GM12878 (cell line): ENCODE measurements around the gene SPAG6. TPM values are rescaled to one million over a fixed set of nuclear protein-coding genes. Genes with fewer than 3 reads are reported as not detected.

Experiments
- ATAC-seq: fragments of 200-7000 bp; cut with Tn5 transposase; 3 replicates; pipeline ENCODE4 v1.9.1; 2020; ENCODE audit warnings: mild to moderate bottlenecking, moderate library complexity
- BruUV-seq: library from RNA; stranded (reverse); fragments of 400-500 nt; replicated peaks from 2 replicates; lab custom pipeline; 2021; lab: Mats Ljungman, UMichigan
- CTCF ChIA-PET: fragments of 300-600 bp; sonication (Branson Sonifier 250); formaldehyde crosslinking; extraction: SDS; loops from one replicate; lab custom pipeline; 2021; ENCODE audit warnings: inconsistent platforms; lab: Yijun Ruan, JAX
- POLR2A ChIA-PET: fragments of 350-600 bp; formaldehyde crosslinking; extraction: SDS; loops from one replicate; lab custom pipeline; 2021; ENCODE audit warnings: inconsistent platforms; lab: Charles Lee
- RAD21 ChIA-PET: fragments of 300-600 bp; sonication (Branson Sonifier 250); formaldehyde crosslinking; loops from one replicate; lab custom pipeline; 2023; ENCODE audit warnings: antibody characterized with exemption; ENCODE audit not compliant: unreplicated experiment; lab: Charles Lee
- SMC1A ChIA-PET: fragments of 300-600 bp; sonication (Branson Sonifier 250); formaldehyde crosslinking; loops from one replicate; lab custom pipeline; 2023; ENCODE audit not compliant: unreplicated experiment, uncharacterized antibody; lab: Charles Lee
- DNase-seq: peaks from one replicate; pipeline ENCODE4 v3.0.0-alpha.2; 2011; ENCODE audit warnings: low read depth, low spot score
- FAIRE-seq: peaks from 3 replicates; lab custom pipeline; 2011; peaks lifted over from hg19 to GRCh38; lab: Jason Lieb, UNC
- H2AFZ ChIP-seq: 2 replicates; pipeline ENCODE4 v1.6.0; 2011; ENCODE audit warnings: low read depth, low read length, control low read depth; ENCODE audit not compliant: control insufficient read depth
- H3K27ac ChIP-seq: 2 replicates; pipeline ENCODE4 v1.5.1; 2011; ENCODE audit warnings: control low read depth; ENCODE audit not compliant: control insufficient read depth, insufficient read depth
- H3K27me3 ChIP-seq, 2 experiments: replicated peaks in 1 of 2; 2 replicates each; pipeline versions ENCODE4 v1.6.0 to v1.6.1; 2011; ENCODE audit warnings: low read length in 1 of 2; ENCODE audit not compliant: control insufficient read depth in 2 of 2, insufficient read depth in 2 of 2
- H3K36me3 ChIP-seq, 2 experiments: 2 replicates each; pipeline ENCODE4 v1.5.1; 2011; ENCODE audit warnings: low read length in 1 of 2; ENCODE audit not compliant: control insufficient read depth in 2 of 2, insufficient read depth in 2 of 2
- H3K4me1 ChIP-seq: 2 replicates; pipeline ENCODE4 v1.6.1; 2011; ENCODE audit warnings: mild to moderate bottlenecking, low read length, moderate library complexity, mixed read lengths; ENCODE audit not compliant: control insufficient read depth, insufficient read depth
- H3K4me2 ChIP-seq: 2 replicates; pipeline ENCODE4 v1.6.0; 2011; ENCODE audit warnings: control low read depth; ENCODE audit not compliant: control insufficient read depth, insufficient read depth
- H3K4me3 ChIP-seq: fragments of 200-600 bp; sonication (generic); 2 replicates; pipeline ENCODE4 v1.5.1; 2016
- H3K79me2 ChIP-seq: 2 replicates; pipeline ENCODE4 v1.6.0; 2011; ENCODE audit warnings: low read length; ENCODE audit not compliant: control insufficient read depth, insufficient read depth
- H3K9ac ChIP-seq: 2 replicates; pipeline ENCODE4 v1.8.0; 2011; ENCODE audit warnings: low read length, control low read depth, mixed read lengths; ENCODE audit not compliant: control insufficient read depth, insufficient read depth
- H3K9me3 ChIP-seq: replicated peaks from 3 replicates; pipeline ENCODE4 v1.5.1; 2011; ENCODE audit warnings: mild to moderate bottlenecking, low read length; ENCODE audit not compliant: control insufficient read depth, insufficient read depth
- H4K20me1 ChIP-seq: 2 replicates; pipeline ENCODE4 v1.6.0; 2011; ENCODE audit not compliant: control insufficient read depth, insufficient read depth
- ASH2L ChIP-seq: fragments of 300-600, 200-600 bp; sonication (generic); IDR thresholded peaks from 2 replicates; pipeline ENCODE4 v1.6.1; 2017; ENCODE audit warnings: low read depth, mild to moderate bottlenecking, borderline replicate concordance
- BCL11A ChIP-seq: IDR thresholded peaks from 2 replicates; pipeline ENCODE4 v1.6.1; 2011; ENCODE audit warnings: low read depth, low read length
- BMI1 ChIP-seq: fragments of 450-650 bp; IDR thresholded peaks from 2 replicates; pipeline ENCODE4 v1.6.1; 2016; ENCODE audit warnings: mild to moderate bottlenecking, moderate library complexity, borderline replicate concordance
- EGR1 ChIP-seq, 2 experiments: IDR thresholded peaks; 1 replicate in 1 of 2; 2 replicates in 1 of 2; pipeline ENCODE4 v1.6.1; 2011 to 2012; ENCODE audit warnings: low read depth in 2 of 2, low read length in 2 of 2, borderline replicate concordance in 1 of 2, mild to moderate bottlenecking in 1 of 2, moderate library complexity in 1 of 2
- KLF5 ChIP-seq: fragments of 450-650 bp; IDR thresholded peaks from 2 replicates; pipeline ENCODE4 v1.6.1; 2014; ENCODE audit warnings: mild to moderate bottlenecking; ENCODE audit not compliant: partially characterized antibody
- MLLT1 ChIP-seq: fragments of 450-650 bp; IDR thresholded peaks from 2 replicates; pipeline ENCODE4 v1.6.1; 2016; ENCODE audit warnings: mild to moderate bottlenecking
- NBN ChIP-seq: fragments of 450-650 bp; IDR thresholded peaks from 2 replicates; pipeline ENCODE4 v1.6.1; 2016
- NKRF ChIP-seq: fragments of 450-650 bp; conservative IDR thresholded peaks from 2 replicates; pipeline ENCODE4 v1.6.1; 2017; ENCODE audit warnings: mild to moderate bottlenecking, moderate library complexity
- PAX8 ChIP-seq: fragments of 450-650 bp; IDR thresholded peaks from 2 replicates; pipeline ENCODE4 v1.6.1; 2017; ENCODE audit warnings: mild to moderate bottlenecking, moderate library complexity
- PML ChIP-seq: IDR thresholded peaks from 2 replicates; pipeline ENCODE4 v1.6.1; 2012; ENCODE audit warnings: low read length, inconsistent platforms
- RFX5 ChIP-seq: IDR thresholded peaks from 2 replicates; pipeline ENCODE4 v1.6.1; 2011; ENCODE audit warnings: low read depth, low read length, improper control_type of control experiment
- RUNX3 ChIP-seq: IDR thresholded peaks from 2 replicates; pipeline ENCODE4 v1.6.1; 2012; ENCODE audit warnings: low read length, inconsistent platforms
- SKIL ChIP-seq: fragments of 450-650 bp; IDR thresholded peaks from 2 replicates; pipeline ENCODE4 v1.6.1; 2017; ENCODE audit warnings: mild to moderate bottlenecking, low read depth, inconsistent platforms; ENCODE audit not compliant: poor library complexity, severe bottlenecking
- SUZ12 ChIP-seq: fragments of 200-600 bp; sonication (generic); IDR thresholded peaks from one replicate; pipeline ENCODE4 v1.6.1; 2018; ENCODE audit warnings: antibody characterized with exemption, mild to moderate bottlenecking; ENCODE audit not compliant: unreplicated experiment
- TCF12 ChIP-seq: IDR thresholded peaks from 2 replicates; pipeline ENCODE4 v1.6.1; 2011; ENCODE audit warnings: low read depth, mild to moderate bottlenecking, low read length
- WGBS: methylation state at CpG from one replicate; pipeline ENCODE4 v1.1.6; 2016; ENCODE audit warnings: low lambda C conversion rate; ENCODE audit not compliant: insufficient replicate concordance, insufficient coverage; ENCODE audit errors: missing lambda C conversion rate; 5-methylcytosine and 5-hydroxymethylcytosine counted together
- in situ Hi-C: fragments of 300-500 bp; cut with MboI; formaldehyde crosslinking; loops from 9 replicates; pipeline ENCODE4 v1.14.3; 2018; ENCODE audit warnings: mixed read lengths
- intact Hi-C: fragments of 100-400 bp; cut with micrococcal nuclease; formaldehyde crosslinking; loops from one replicate; pipeline ENCODE4 v1.14.2; 2022; ENCODE audit not compliant: unreplicated experiment
- polyA plus RNA-seq, 11 experiments: library from polyadenylated mRNA; depleted of rRNA in 4 of 11; unstranded in 6 of 11; stranded (reverse) in 5 of 11; fragments of >200 nt; fragmentation: Nextera tagmentation in 4 of 11; fragmentation: Illumina TruSeq in 1 of 11; extraction: Ambion mirVana in 4 of 11; extraction: Trizol in 1 of 11; gene quantifications; 1 replicate in 1 of 11; 2 replicates in 10 of 11; pipeline versions ENCODE4 v1.2.1 to v1.2.3, GENCODE V29; 2011 to 2016; ENCODE audit warnings: inconsistent platforms in 2 of 11, missing spikeins in 2 of 11, low read depth in 1 of 11
- total RNA-seq, 4 experiments: library from RNA; depleted of rRNA in 3 of 4; stranded (reverse); fragments of >200 nt in 3 of 4; fragmentation: Illumina TruSeq in 1 of 4; extraction: Trizol in 1 of 4; gene quantifications; 2 replicates each; pipeline versions ENCODE4 v1.2.1 to v1.2.3, GENCODE V29; 2013 to 2021

SPAG6 gene
- total and polyA plus RNA-seq, 10 of the 15 experiments (the other 5 are each of a cell fraction or from before 2014, with no cell fraction given), result 0.13 to 0.99 (median 0.40) TPM; not detected in 1

DNA sequence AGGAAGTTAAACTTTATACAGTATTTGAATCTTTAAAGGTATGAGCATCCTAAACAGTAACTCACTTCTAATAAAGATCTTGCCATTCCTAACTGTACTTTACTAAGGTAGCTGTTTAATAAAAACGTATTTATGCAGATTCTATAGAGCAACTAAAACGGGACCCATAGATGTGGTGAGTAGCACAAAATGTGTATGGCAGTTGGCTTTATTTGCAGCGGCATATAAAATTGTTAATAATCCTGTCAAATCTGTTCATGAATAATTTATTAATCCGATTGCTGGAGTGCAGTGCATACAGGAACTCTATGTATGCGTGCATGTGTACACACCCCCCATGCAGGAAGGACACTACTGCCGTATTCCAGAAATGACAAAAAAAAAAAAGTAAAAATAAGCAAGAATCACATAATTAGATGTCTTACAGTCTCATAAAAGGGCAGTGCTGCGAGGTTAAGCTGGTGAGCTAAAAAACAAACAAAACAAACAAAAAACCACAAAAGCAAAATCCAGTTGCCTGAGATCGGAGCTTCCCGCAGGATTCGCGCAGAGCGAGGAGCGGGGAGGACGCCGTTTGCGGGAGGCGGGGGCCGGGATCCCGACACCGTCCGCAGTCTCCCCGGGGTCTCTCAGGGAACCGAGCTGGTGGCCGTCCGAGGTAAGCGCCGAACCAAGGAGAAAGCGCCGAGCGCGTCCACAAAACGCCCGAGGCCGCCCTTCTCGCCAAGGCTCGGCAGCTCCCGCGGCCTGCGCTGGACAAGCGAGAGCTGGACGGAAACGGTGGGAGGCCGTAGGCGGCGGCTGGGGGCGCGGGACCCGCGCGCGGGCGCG is 29.6 kb upstream of the SPAG6 start:
- Histone ChIP-seq H2AFZ (peak overlapping the region; percentile 90), H3K79me2 (peaks cover 15% of the 10 kb centered on the region), H4K20me1 (no peaks in the 10 kb centered on the region), H3K9ac (peak overlapping the region; percentile 83), H3K27ac (peak overlapping the region; percentile 75), H3K4me3 (peak overlapping the region; percentile 95), H3K4me2 (peak overlapping the region; percentile 84), H3K4me1 (peaks cover 18% of the 10 kb centered on the region), H3K27me3 (no peaks in the 10 kb centered on the region), H3K36me3 (no peaks in the 10 kb centered on the region; a peak in 1 of 4 replicates), H3K9me3 (no peaks in the 10 kb centered on the region)
- FAIRE-seq (peak; percentile 54), ATAC-seq (peak; percentile 15), DNase-seq (no peak)
- ChIA-PET RAD21 (interaction anchor here (0.6 to 2.7 kb wide), 8 partner anchors 9 to 362 kb away, joined by 3 to 16 read pairs (median 6); no protein-coding TSS in a partner anchor), SMC1A (interaction anchor here (0.6 to 2.7 kb wide), 16 partner anchors 24 to 673 kb away, joined by 3 to 9 read pairs (median 4); partner anchors contain the start of gene DNAJC1), POLR2A (interaction anchor here (0.7 to 2.7 kb wide), 8 partner anchors 9 to 783 kb away, joined by 3 to 15 read pairs (median 6); partner anchors contain the start of gene DNAJC1), CTCF (interaction anchor here (0.5 to 1.5 kb wide), 7 partner anchors 51 to 403 kb away, joined by 3 to 5 read pairs (median 3); partner anchors contain the start of gene DNAJC1)
- peak; percentile 14; the same call in 1 of the 2 replicates for TF ChIP-seq MLLT1
- TF ChIP-seq SKIL, result no peak
- no peak for TF ChIP-seq PML
- peak; percentile 9 for TF ChIP-seq NBN
- 0 out of 2 replicates have a peak, but pooled peaks have one; percentile 11 for TF ChIP-seq NKRF
- TF ChIP-seq RFX5, result 0 out of 2 replicates have a peak, but pooled peaks have one; percentile 5
- TF ChIP-seq RUNX3, result peak; percentile 41; the same call in 1 of the 2 replicates
- peak; percentile 39; the same call in 1 of the 2 replicates for TF ChIP-seq PAX8
- TF ChIP-seq BMI1, result peak; percentile 76; the same call in 1 of the 2 replicates
- TF ChIP-seq KLF5, result no peak
- no peak for TF ChIP-seq SUZ12
- TF ChIP-seq TCF12, result no peak
- TF ChIP-seq BCL11A, result 0 out of 2 replicates have a peak, but pooled peaks have one; percentile 18
- peak in 1 of 2 experiments; percentile 83; a peak in 2 of 3 replicates for TF ChIP-seq EGR1 (IDR thresholded peaks at IDR 0.05; ENCODE audit: borderline replicate concordance in 1 of 2, low read depth in 2 of 2, low read length in 2 of 2)
- peak; percentile 94 for TF ChIP-seq ASH2L
- BruUV-seq, result no TSS peak
- in situ Hi-C loops, result loop anchor here (5.0 kb wide), 2 partner anchors 308 to 788 kb away; partner anchors contain the start of gene SKIDA1
- intact Hi-C loops, result loop anchor here (2.0 to 10.0 kb wide), 6 partner anchors 63 to 821 kb away; partner anchors contain the start of gene PIP4K2A
- WGBS, result 2% methylated on average over 40 of the region's 53 CpGs
